Neural cell (in vitro differentiated cells): ENCODE data around the gene FOXP2.

Source experiments
- CTCF ChIP-seq: fragments of 450-650 bp; IDR thresholded peaks from 2 replicates; pipeline ENCODE4 v1.5.1; 2014; ENCODE audit warnings: antibody characterized with exemption, mild to moderate bottlenecking, moderate library complexity; ENCODE audit not compliant: poor library complexity, severe bottlenecking
- EP300 ChIP-seq: fragments of 450-650 bp; conservative IDR thresholded peaks from 2 replicates; pipeline ENCODE4 v1.6.1; 2014; ENCODE audit warnings: antibody characterized with exemption, mild to moderate bottlenecking, moderate library complexity; ENCODE audit not compliant: poor library complexity, severe bottlenecking
- EZH2 ChIP-seq: fragments of 200-600, 300-800 bp; shearing (Covaris generic), sonication (generic); IDR thresholded peaks from 2 replicates; pipeline ENCODE4 v1.6.1; 2014; ENCODE audit warnings: antibody characterized with exemption, low read length, borderline replicate concordance, mild to moderate bottlenecking; ENCODE audit not compliant: insufficient read depth, poor library complexity, severe bottlenecking
- SMC3 ChIP-seq: fragments of 450-650 bp; conservative IDR thresholded peaks from 2 replicates; pipeline ENCODE4 v1.6.1; 2014; ENCODE audit warnings: antibody characterized with exemption, mild to moderate bottlenecking, moderate library complexity; ENCODE audit not compliant: poor library complexity

GRCh38 chr7:114519240-114519639 is 104.6 kb downstream of the FOXP2 start:
- TF ChIP-seq EP300 (no peak), SMC3 (no peak), EZH2 (no peak), CTCF (no peak)
